ENCODE data around the gene SOCS1. TPM values are rescaled to one million over a fixed set of nuclear protein-coding genes. Genes with fewer than 3 reads are reported as not detected.

Gene SOCS1
- total RNA-seq, 1 experiment from 2014 or later, result 12.5 TPM

- BruUV-seq (replicated peaks), result no TSS peak
- Histone ChIP-seq H3F3A (ENCODE audit: low read length, unreplicated experiment) (no peaks in the 10 kb centered on the region), H3K9me2 (replicated peaks; ENCODE audit: low read length) (no peaks in the 10 kb centered on the region), H2AFZ (ENCODE audit: low read length) (no peak within 1 kb of the TSS), H4K20me1 (ENCODE audit: low read length) (no peaks in the 10 kb centered on the region), H3K4me3 (ENCODE audit: low read length) (no peak within 1 kb of the TSS), H3K79me2 (ENCODE audit: low read length) (no peaks in the 10 kb centered on the region), H3K4me1 (ENCODE audit: insufficient read depth, low read length) (no peaks in the 10 kb centered on the region), H3K27ac (ENCODE audit: low read length) (no peak within 1 kb of the TSS), H3K9me3 (ENCODE audit: low read length) (no peaks in the 10 kb centered on the region), H3K27me3 (ENCODE audit: low read length) (no peaks in the 10 kb centered on the region), H3K36me3 (ENCODE audit: low read depth, low read length) (no peaks in the 10 kb centered on the region), H3K4me2 (ENCODE audit: low read length) (no peak within 1 kb of the TSS), H3K9ac (ENCODE audit: low read length) (no peak within 1 kb of the TSS)
- no peak for ATAC-seq
- ChIA-PET POLR2A (ENCODE audit: unreplicated experiment) (no interaction called here), CTCF (no interaction called here)
- DNase-seq, result no peak
- intact Hi-C loops (cut with micrococcal nuclease), result no loop called here
- TF ChIP-seq CTCF (conservative IDR thresholded peaks at IDR 0.05; ENCODE audit: low read depth, low read length) (no peak), EZH2phosphoT487 (IDR thresholded peaks at IDR 0.05; ENCODE audit: borderline replicate concordance, low read length) (no peak), EZH2 (IDR thresholded peaks at IDR 0.05; ENCODE audit: low read length, unreplicated experiment) (no peak)
Measured at GRCh38 chr16:11268921-11269375, 12.9 kb upstream of the SOCS1 start, which contains the start of gene TNP2. Gene TNP2, minus strand, starts transcription at chr16:11269325. Its CDS starts 63 bp downstream, at chr16:11269262.

- H3K9me3 ChIP-seq (ENCODE audit: low read length), result no peaks in the 10 kb centered on the region
- H3K36me3 ChIP-seq (ENCODE audit: low read depth, low read length), result no peaks in the 10 kb centered on the region
- TF ChIP-seq EZH2 (IDR thresholded peaks at IDR 0.05; ENCODE audit: low read length, unreplicated experiment) (no peak), EZH2phosphoT487 (IDR thresholded peaks at IDR 0.05; ENCODE audit: borderline replicate concordance, low read length) (no peak), CTCF (conservative IDR thresholded peaks at IDR 0.05; ENCODE audit: low read depth, low read length) (no peak)
- ChIA-PET CTCF (no interaction called here), POLR2A (ENCODE audit: unreplicated experiment) (no interaction called here)
- DNase-seq (no peak), ATAC-seq (no peak)
- no peaks in the 10 kb centered on the region for H3F3A ChIP-seq (ENCODE audit: low read length, unreplicated experiment)
- H3K4me2 ChIP-seq (ENCODE audit: low read length), result no peak overlapping the region
- intact Hi-C loops (cut with micrococcal nuclease), result no loop called here
- no peak overlapping the region for H3K9ac ChIP-seq (ENCODE audit: low read length)
- no peaks in the 10 kb centered on the region for H3K27me3 ChIP-seq (ENCODE audit: low read length)
- no peaks in the 10 kb centered on the region for H4K20me1 ChIP-seq (ENCODE audit: low read length)
- no peak overlapping the region for H3K27ac ChIP-seq (ENCODE audit: low read length)
- H3K79me2 ChIP-seq (ENCODE audit: low read length), result no peaks in the 10 kb centered on the region
- BruUV-seq (replicated peaks), result no TSS peak
- no peaks in the 10 kb centered on the region for H3K4me1 ChIP-seq (ENCODE audit: insufficient read depth, low read length)
- no peak overlapping the region for H2AFZ ChIP-seq (ENCODE audit: low read length)
- no peak overlapping the region for H3K4me3 ChIP-seq (ENCODE audit: low read length)
- H3K9me2 ChIP-seq (replicated peaks; ENCODE audit: low read length), result no peaks in the 10 kb centered on the region
Measured at GRCh38 chr16:11265124-11265523, 9.1 kb upstream of the SOCS1 start.

- no peak for TF ChIP-seq CTCF (conservative IDR thresholded peaks at IDR 0.05; ENCODE audit: low read depth, low read length)
- TF ChIP-seq EZH2 (IDR thresholded peaks at IDR 0.05; ENCODE audit: low read length, unreplicated experiment), result no peak
- TF ChIP-seq EZH2phosphoT487 (IDR thresholded peaks at IDR 0.05; ENCODE audit: borderline replicate concordance, low read length), result no peak
- H4K20me1 ChIP-seq (ENCODE audit: low read length), result no peaks in the 10 kb centered on the region
- no peak overlapping the region for H3K4me2 ChIP-seq (ENCODE audit: low read length)
- no peaks in the 10 kb centered on the region for H3K27me3 ChIP-seq (ENCODE audit: low read length)
- no peak overlapping the region for H2AFZ ChIP-seq (ENCODE audit: low read length)
- no TSS peak for BruUV-seq (replicated peaks)
- ATAC-seq (no peak), DNase-seq (no peak)
- no peak overlapping the region for H3K4me3 ChIP-seq (ENCODE audit: low read length)
- ChIA-PET CTCF (no interaction called here), POLR2A (ENCODE audit: unreplicated experiment) (no interaction called here)
- H3K27ac ChIP-seq (ENCODE audit: low read length), result no peak overlapping the region
- no peaks in the 10 kb centered on the region for H3F3A ChIP-seq (ENCODE audit: low read length, unreplicated experiment)
- no peak overlapping the region for H3K9ac ChIP-seq (ENCODE audit: low read length)
- H3K36me3 ChIP-seq (ENCODE audit: low read depth, low read length), result no peaks in the 10 kb centered on the region
- H3K9me3 ChIP-seq (ENCODE audit: low read length), result no peaks in the 10 kb centered on the region
- H3K9me2 ChIP-seq (replicated peaks; ENCODE audit: low read length), result no peaks in the 10 kb centered on the region
- intact Hi-C loops (cut with micrococcal nuclease), result no loop called here
- H3K79me2 ChIP-seq (ENCODE audit: low read length), result no peaks in the 10 kb centered on the region
- H3K4me1 ChIP-seq (ENCODE audit: insufficient read depth, low read length), result no peaks in the 10 kb centered on the region
Measured at GRCh38 chr16:11264155-11264832, 8.3 kb upstream of the SOCS1 start.

All from PC-3 (cell line).